ENCODE results near the gene KIAA1549.

Gene KIAA1549

GRCh38 chr7:138892006-138892630 is 89.1 kb downstream of the KIAA1549 start:
- Histone ChIP-seq H3K27ac (ENCODE audit: low read depth, low read length) (no peak overlapping the region), H3K27me3 (ENCODE audit: control insufficient read depth, insufficient read depth, low read length) (no peaks in the 10 kb centered on the region), H3K4me3 (ENCODE audit: low read depth, low read length) (no peak overlapping the region), H3K36me3 (ENCODE audit: control insufficient read depth, insufficient read depth, low read length) (peaks cover 36% of the 10 kb centered on the region), H3K4me1 (ENCODE audit: control insufficient read depth, insufficient read depth, low read length) (peaks cover 11% of the 10 kb centered on the region), H3K9me3 (ENCODE audit: control insufficient read depth, insufficient read depth, low read depth, low read length) (no peaks in the 10 kb centered on the region), H3K9ac (ENCODE audit: low read length) (no peak overlapping the region)

GRCh38 chr7:138891446-138891810 is 89.8 kb downstream of the KIAA1549 start:
- H3K27ac ChIP-seq (ENCODE audit: low read depth, low read length) = no peak overlapping the region
- no peak overlapping the region for H3K9ac ChIP-seq (ENCODE audit: low read length)
- H3K4me3 ChIP-seq (ENCODE audit: low read depth, low read length) = no peak overlapping the region
- H3K27me3 ChIP-seq (ENCODE audit: control insufficient read depth, insufficient read depth, low read length) = no peaks in the 10 kb centered on the region
- H3K9me3 ChIP-seq (ENCODE audit: control insufficient read depth, insufficient read depth, low read depth, low read length) = no peaks in the 10 kb centered on the region
- H3K4me1 ChIP-seq (ENCODE audit: control insufficient read depth, insufficient read depth, low read length) = peaks cover 11% of the 10 kb centered on the region
- peaks cover 32% of the 10 kb centered on the region for H3K36me3 ChIP-seq (ENCODE audit: control insufficient read depth, insufficient read depth, low read length)

- no peak overlapping the region for H3K4me3 ChIP-seq (ENCODE audit: low read depth, low read length)
- no peak overlapping the region for H3K27ac ChIP-seq (ENCODE audit: low read depth, low read length)
- no peaks in the 10 kb centered on the region for H3K9me3 ChIP-seq (ENCODE audit: control insufficient read depth, insufficient read depth, low read depth, low read length)
- peaks cover 27% of the 10 kb centered on the region for H3K36me3 ChIP-seq (ENCODE audit: control insufficient read depth, insufficient read depth, low read length)
- H3K9ac ChIP-seq (ENCODE audit: low read length) = no peak overlapping the region
- H3K27me3 ChIP-seq (ENCODE audit: control insufficient read depth, insufficient read depth, low read length) = no peaks in the 10 kb centered on the region
- peaks cover 11% of the 10 kb centered on the region for H3K4me1 ChIP-seq (ENCODE audit: control insufficient read depth, insufficient read depth, low read length)
These were observed 90.4 kb downstream of the KIAA1549 start for GRCh38 chr7:138890499-138891445.

- no peaks in the 10 kb centered on the region for H3K9me3 ChIP-seq (ENCODE audit: control insufficient read depth, insufficient read depth, low read depth, low read length)
- peaks cover 18% of the 10 kb centered on the region for H3K36me3 ChIP-seq (ENCODE audit: control insufficient read depth, insufficient read depth, low read length)
- H3K27ac ChIP-seq (ENCODE audit: low read depth, low read length) = no peak overlapping the region
- peaks cover 11% of the 10 kb centered on the region for H3K4me1 ChIP-seq (ENCODE audit: control insufficient read depth, insufficient read depth, low read length)
- H3K4me3 ChIP-seq (ENCODE audit: low read depth, low read length) = no peak overlapping the region
- H3K27me3 ChIP-seq (ENCODE audit: control insufficient read depth, insufficient read depth, low read length) = no peaks in the 10 kb centered on the region
- H3K9ac ChIP-seq (ENCODE audit: low read length) = no peak overlapping the region
These were observed 91.3 kb downstream of the KIAA1549 start for GRCh38 chr7:138889582-138890498.

- H3K4me1 ChIP-seq (ENCODE audit: control insufficient read depth, insufficient read depth, low read length) = peaks cover 11% of the 10 kb centered on the region
- H3K4me3 ChIP-seq (ENCODE audit: low read depth, low read length) = no peak overlapping the region
- H3K27ac ChIP-seq (ENCODE audit: low read depth, low read length) = no peak overlapping the region
- no peak overlapping the region for H3K9ac ChIP-seq (ENCODE audit: low read length)
- no peaks in the 10 kb centered on the region for H3K27me3 ChIP-seq (ENCODE audit: control insufficient read depth, insufficient read depth, low read length)
- no peaks in the 10 kb centered on the region for H3K9me3 ChIP-seq (ENCODE audit: control insufficient read depth, insufficient read depth, low read depth, low read length)
- H3K36me3 ChIP-seq (ENCODE audit: control insufficient read depth, insufficient read depth, low read length) = 0 out of 2 replicates have a peak, but pooled peaks cover 3% of the 10 kb centered on the region
These were observed 93.1 kb downstream of the KIAA1549 start for GRCh38 chr7:138887872-138888656.

GRCh38 chr7:138887085-138887710 is 94.0 kb downstream of the KIAA1549 start:
- no peaks in the 10 kb centered on the region for H3K9me3 ChIP-seq (ENCODE audit: control insufficient read depth, insufficient read depth, low read depth, low read length)
- H3K4me1 ChIP-seq (ENCODE audit: control insufficient read depth, insufficient read depth, low read length) = peaks cover 11% of the 10 kb centered on the region
- no peak overlapping the region for H3K27ac ChIP-seq (ENCODE audit: low read depth, low read length)
- no peak overlapping the region for H3K9ac ChIP-seq (ENCODE audit: low read length)
- H3K27me3 ChIP-seq (ENCODE audit: control insufficient read depth, insufficient read depth, low read length) = no peaks in the 10 kb centered on the region
- H3K4me3 ChIP-seq (ENCODE audit: low read depth, low read length) = no peak overlapping the region
- 0 out of 2 replicates have a peak, but pooled peaks cover 3% of the 10 kb centered on the region for H3K36me3 ChIP-seq (ENCODE audit: control insufficient read depth, insufficient read depth, low read length)

- Histone ChIP-seq H3K27me3 (ENCODE audit: control insufficient read depth, insufficient read depth, low read length) (no peaks in the 10 kb centered on the region), H3K9ac (ENCODE audit: low read length) (no peak overlapping the region), H3K27ac (ENCODE audit: low read depth, low read length) (no peak overlapping the region), H3K36me3 (ENCODE audit: control insufficient read depth, insufficient read depth, low read length) (peaks cover 4% of the 10 kb centered on the region; the same call in 1 of the 2 replicates), H3K4me3 (ENCODE audit: low read depth, low read length) (no peak overlapping the region), H3K4me1 (ENCODE audit: control insufficient read depth, insufficient read depth, low read length) (peaks cover 11% of the 10 kb centered on the region), H3K9me3 (ENCODE audit: control insufficient read depth, insufficient read depth, low read depth, low read length) (no peaks in the 10 kb centered on the region)
These were observed 94.7 kb downstream of the KIAA1549 start for GRCh38 chr7:138886501-138886917.

GRCh38 chr7:138885383-138886147 is 95.6 kb downstream of the KIAA1549 start:
- Histone ChIP-seq H3K36me3 (ENCODE audit: control insufficient read depth, insufficient read depth, low read length) (peaks cover 11% of the 10 kb centered on the region), H3K27me3 (ENCODE audit: control insufficient read depth, insufficient read depth, low read length) (no peaks in the 10 kb centered on the region), H3K9me3 (ENCODE audit: control insufficient read depth, insufficient read depth, low read depth, low read length) (no peaks in the 10 kb centered on the region), H3K4me1 (ENCODE audit: control insufficient read depth, insufficient read depth, low read length) (peaks cover 5% of the 10 kb centered on the region), H3K27ac (ENCODE audit: low read depth, low read length) (no peak overlapping the region), H3K4me3 (ENCODE audit: low read depth, low read length) (no peak overlapping the region), H3K9ac (ENCODE audit: low read length) (no peak overlapping the region)

GRCh38 chr7:138882249-138882648 is 98.9 kb downstream of the KIAA1549 start:
- Histone ChIP-seq H3K27ac (ENCODE audit: low read depth, low read length) (no peak overlapping the region), H3K27me3 (ENCODE audit: control insufficient read depth, insufficient read depth, low read length) (no peaks in the 10 kb centered on the region), H3K4me1 (ENCODE audit: control insufficient read depth, insufficient read depth, low read length) (no peaks in the 10 kb centered on the region; the same call in 1 of the 2 replicates), H3K4me3 (ENCODE audit: low read depth, low read length) (no peak overlapping the region), H3K9ac (ENCODE audit: low read length) (no peak overlapping the region), H3K36me3 (ENCODE audit: control insufficient read depth, insufficient read depth, low read length) (peaks cover 23% of the 10 kb centered on the region), H3K9me3 (ENCODE audit: control insufficient read depth, insufficient read depth, low read depth, low read length) (no peaks in the 10 kb centered on the region)

All from HUES6 (cell line).